HG03378 (cell line): Measurements from ENCODE around the gene TUBA1B.

ENCODE experiments used
- ATAC-seq: cut with Tn5 transposase; IDR thresholded peaks from one replicate; pipeline ENCODE4 v1.9.1; 2021; ENCODE audit warnings: mild to moderate bottlenecking, moderate library complexity; ENCODE audit not compliant: unreplicated experiment

The TUBA1B gene

DNA sequence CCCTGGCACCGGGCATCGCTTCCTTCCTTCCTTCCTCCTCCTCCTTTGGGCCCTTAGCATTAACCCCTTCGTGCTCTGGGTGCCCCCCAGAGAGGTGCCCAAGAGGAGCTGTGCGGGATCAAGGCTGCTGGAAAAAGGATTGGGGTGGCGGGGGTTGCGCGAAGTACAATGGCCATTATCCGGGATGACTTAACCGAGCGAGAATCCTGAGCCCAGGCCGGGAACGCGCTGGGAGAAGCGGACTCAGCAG is 39.4 kb downstream of the TUBA1B start:
- no peak for ATAC-seq

DNA sequence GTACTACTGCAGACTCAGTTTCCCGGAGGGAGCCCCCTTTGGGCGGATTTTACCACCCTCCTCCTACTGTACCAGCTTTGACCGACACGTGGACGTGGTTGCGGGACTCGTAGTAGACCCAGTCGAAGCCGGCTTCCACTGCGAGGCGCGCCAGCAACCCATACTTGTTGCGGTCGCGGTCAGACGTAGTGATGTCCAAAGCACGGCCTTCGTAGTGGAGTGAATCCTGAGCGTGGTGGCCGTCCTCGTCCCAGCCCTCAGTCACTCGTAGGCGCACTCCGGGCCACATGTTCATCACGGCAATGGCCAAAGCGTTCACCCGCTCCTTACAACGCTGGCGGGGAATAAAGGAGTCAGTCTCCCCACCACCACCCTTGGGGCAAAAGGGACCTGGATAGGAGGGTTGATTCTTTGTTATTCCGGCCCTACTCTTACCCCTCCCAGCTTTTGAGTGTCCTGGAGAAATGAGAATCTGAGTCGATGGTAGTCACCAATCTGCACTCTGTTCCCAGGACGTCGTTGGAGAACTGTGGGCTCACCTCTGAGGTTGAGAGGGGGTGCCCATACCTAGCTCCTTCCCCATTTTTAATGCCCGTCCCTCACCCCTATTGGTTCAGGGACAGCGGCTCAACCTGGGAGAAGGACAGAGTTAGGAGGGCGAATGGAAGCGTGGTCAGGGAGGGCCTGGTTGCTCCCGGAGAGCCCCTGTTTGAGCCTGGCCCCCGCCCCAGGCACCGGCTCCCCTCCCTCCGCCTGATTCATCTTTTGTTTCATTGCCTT is 39.9 kb downstream of the TUBA1B start:
- no peak for ATAC-seq

DNA sequence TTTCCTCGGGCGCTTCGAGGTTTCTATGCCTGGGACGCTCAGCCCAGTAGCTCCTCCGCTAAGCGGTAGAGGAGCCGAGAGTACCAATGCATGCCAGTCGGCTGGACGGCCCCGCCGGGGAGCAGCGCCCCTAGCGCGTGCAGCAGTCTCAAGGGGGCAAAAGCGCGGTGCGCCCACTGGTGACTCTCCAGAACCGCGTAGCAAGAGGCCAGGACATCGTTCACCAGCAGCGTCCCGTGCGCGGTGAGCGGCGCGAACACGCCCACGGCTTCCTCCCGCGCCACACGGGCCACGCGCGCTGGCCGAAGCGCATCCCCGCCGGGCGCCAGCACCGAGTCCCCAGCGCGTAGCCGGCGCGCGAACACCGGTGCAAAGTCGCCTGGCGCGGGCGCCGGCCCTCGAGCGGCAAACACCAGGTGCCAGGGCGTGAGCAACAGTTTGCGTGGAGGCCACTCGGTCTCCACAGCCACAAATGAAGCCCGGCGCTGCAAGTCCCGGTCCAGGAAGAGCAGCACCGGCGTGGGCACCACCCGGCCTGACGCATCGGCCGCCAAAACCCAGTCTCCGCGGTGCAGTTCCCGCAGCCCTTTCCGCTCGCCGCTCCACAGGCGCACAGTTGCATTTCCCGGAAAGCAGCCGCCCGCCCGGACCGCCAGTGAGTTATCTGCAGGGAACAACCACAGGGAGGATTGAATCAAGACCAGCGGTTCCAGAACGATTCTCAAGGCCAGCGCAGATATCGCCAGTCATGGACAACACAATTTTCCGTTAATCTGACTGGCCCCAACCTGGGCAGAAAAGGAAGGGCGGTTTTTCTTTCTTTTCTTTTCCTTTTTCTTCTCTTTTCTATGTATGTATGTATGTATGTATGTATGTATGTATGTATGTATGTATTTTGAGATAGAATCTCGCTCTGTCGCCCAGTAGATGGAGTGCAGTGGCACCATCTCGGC is 41.1 kb downstream of the TUBA1B start:
- ATAC-seq = no peak

DNA sequence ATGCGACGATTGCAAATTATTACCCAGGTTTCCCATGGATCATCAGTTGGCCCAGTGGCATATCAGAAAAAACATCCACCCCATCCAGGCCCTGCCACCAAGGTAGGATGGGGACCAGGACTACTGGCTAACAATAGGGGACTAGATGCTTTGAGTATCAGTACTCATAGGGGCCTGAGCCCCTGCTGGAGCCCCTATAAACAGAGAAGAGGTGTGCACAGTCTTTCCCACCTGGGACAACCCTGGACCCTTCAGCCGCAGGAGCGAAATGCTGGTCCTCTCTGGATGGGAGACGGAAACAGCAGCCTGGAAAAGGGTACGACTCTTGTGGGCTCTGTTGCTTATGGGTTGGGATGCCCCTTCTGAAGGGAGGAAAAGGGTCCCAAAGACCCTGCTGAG is 42.3 kb downstream of the TUBA1B start:
- no peak for ATAC-seq

DNA sequence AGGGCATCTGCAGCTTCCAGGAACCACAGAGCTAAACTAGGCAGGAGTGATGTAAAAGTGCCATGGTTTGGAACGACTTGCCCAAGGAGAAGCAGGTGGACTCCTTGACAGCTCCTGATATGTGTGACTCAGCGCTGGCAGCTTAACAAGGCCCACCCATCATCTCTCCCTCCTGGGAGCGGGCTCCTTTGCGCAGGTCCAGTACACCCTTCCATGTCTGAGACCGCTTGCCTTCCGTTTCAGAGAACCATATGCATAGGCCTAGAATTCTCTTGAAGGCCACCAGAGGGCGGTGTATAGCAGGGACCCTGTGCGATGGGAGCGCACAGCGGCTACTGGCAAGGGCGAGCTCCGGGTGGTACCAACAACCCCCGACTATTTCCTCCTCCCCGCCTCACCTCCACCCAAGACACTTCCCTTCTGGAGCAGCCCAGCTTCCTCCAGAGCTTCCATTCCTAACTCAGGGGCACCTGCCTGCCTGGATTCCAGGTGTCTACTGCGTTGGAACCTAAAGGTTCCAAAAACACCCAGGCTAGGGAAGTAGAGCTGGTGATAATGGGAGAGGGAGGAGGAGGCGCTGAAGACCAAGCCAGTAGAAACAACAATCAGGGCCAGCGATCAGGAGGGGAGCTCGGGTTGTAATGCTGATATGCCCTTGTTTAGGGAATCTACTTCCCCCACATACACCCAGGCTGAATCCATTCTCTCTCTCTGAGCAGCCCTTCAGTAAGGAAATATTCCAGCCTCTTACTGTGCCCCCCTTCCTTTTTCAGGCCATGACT is 42.9 kb downstream of the TUBA1B start:
- peak; percentile 72 for ATAC-seq

DNA sequence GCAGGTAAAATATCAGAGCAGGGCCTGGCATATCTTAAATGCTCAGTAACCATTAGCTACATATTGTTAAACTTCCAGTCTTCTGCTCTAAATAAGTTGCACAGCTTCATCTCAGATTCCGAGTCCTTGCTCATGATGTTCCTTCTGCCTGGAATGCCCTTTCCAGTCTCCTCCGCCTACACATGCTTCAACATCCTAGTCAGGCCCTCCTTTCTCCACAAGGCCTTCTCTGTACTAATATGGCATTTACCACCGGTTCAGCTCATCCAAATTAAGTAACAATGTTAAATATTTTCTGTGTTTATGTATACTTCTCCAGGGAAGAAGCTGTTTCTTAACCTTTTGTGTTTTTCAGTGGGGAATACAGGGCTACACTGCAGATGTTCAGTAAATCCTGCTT is 45.1 kb downstream of the TUBA1B start:
- ATAC-seq = no peak

DNA sequence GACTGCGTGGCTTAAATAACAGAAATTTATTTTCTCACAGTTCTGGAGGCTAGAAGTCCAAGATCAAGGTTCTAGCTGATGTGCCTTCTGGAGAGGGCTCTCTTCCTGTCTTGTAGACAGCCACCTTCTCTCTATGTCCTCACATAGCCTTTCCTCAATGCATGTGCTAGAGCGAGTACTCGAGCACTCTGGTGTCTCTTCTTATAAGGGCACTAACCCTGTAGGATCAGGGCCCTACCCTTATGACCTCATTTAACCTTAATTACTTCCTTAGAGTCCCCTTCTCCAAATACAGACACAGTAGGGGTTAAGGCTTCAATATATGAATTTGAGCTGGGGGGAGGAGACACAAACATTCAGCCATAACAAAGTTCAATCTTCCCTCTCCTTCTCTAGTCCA is 46.8 kb downstream of the TUBA1B start:
- ATAC-seq = no peak

DNA sequence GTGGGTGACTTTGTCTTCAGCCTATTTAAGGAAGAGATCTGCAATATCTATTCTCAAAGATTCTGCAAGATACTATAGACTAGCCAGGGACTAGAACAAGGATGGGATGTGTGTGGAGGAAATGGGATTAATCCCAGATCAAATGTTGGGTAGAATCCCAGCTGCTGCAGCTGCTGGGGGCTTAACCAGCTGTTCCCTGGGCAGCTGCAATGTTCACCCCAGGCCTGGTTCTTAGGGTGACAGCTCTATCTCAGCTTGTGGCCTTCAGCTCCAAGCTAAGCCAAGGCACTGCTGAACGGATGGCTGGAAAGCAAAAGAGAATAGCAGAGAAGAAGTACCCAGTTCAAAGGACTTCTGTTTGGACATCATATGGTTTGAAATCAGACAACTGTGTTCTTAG is 51.4 kb downstream of the TUBA1B start:
- ATAC-seq = no peak
